ENCODE measurements around the gene HMCES.
"Not testable (repeated sequence)": the region's sequence is repeated elsewhere in the genome, so short reads cannot be mapped to it uniquely, and the experiment has no call there.

Gene HMCES

GRCh38 chr3:129323651-129324294 lies 45.1 kb downstream of the HMCES start:
- DNase-seq, result no peak

GRCh38 chr3:129324855-129325254 lies 46.2 kb downstream of the HMCES start:
- DNase-seq, result no peak

GRCh38 chr3:129325383-129325782 lies 46.7 kb downstream of the HMCES start:
- no peak for DNase-seq

- no peak for DNase-seq
Measured at GRCh38 chr3:129326138-129326537, 47.5 kb downstream of the HMCES start.

- no peak for DNase-seq
Measured at GRCh38 chr3:129326595-129326994, 47.9 kb downstream of the HMCES start.

GRCh38 chr3:129327510-129327909 lies 48.8 kb downstream of the HMCES start:
- no peak for DNase-seq

- no peak for DNase-seq
Measured at GRCh38 chr3:129329858-129330257, 51.2 kb downstream of the HMCES start.

- DNase-seq, result no peak
Measured at GRCh38 chr3:129330409-129330808, 51.7 kb downstream of the HMCES start.

GRCh38 chr3:129333891-129334290 lies 55.2 kb downstream of the HMCES start:
- DNase-seq, result no peak

GRCh38 chr3:129336093-129336706 lies 57.5 kb downstream of the HMCES start:
- DNase-seq, result no peak

- not testable (repeated sequence) for DNase-seq
Measured at GRCh38 chr3:129337719-129338118, 59.0 kb downstream of the HMCES start.

- not testable (repeated sequence) for DNase-seq
Measured at GRCh38 chr3:129339186-129339585, 60.5 kb downstream of the HMCES start.

GRCh38 chr3:129339833-129340232 lies 61.2 kb downstream of the HMCES start:
- not testable (repeated sequence) for DNase-seq

GRCh38 chr3:129341331-129342141 lies 62.9 kb downstream of the HMCES start:
- DNase-seq, result no peak

GRCh38 chr3:129343643-129344360 lies 65.1 kb downstream of the HMCES start:
- no peak for DNase-seq

GRCh38 chr3:129344540-129345220 lies 66.0 kb downstream of the HMCES start:
- DNase-seq, result no peak

- DNase-seq, result no peak
Measured at GRCh38 chr3:129345281-129345680, 66.6 kb downstream of the HMCES start.

- no peak for DNase-seq
Measured at GRCh38 chr3:129345971-129346370, 67.3 kb downstream of the HMCES start.

GRCh38 chr3:129346695-129347457 lies 68.2 kb downstream of the HMCES start:
- DNase-seq, result no peak

- no peak for DNase-seq
Measured at GRCh38 chr3:129347458-129347845, 68.8 kb downstream of the HMCES start.

GRCh38 chr3:129348734-129349133 lies 70.1 kb downstream of the HMCES start:
- no peak for DNase-seq

- not testable (repeated sequence) for DNase-seq
Measured at GRCh38 chr3:129349169-129349568, 70.5 kb downstream of the HMCES start.
